Loucy (cell line): ENCODE data around the gene KLHL17.

ENCODE experiments used
- H2AFZ ChIP-seq: fragments of 200-600 bp; sonication (generic); 2 replicates; pipeline ENCODE4 v1.6.0; 2016; ENCODE audit warnings: antibody characterized with exemption, mild to moderate bottlenecking, low read length, moderate library complexity
- H3F3A ChIP-seq: fragments of 200-600 bp; 2 replicates; pipeline ENCODE4 v1.6.0; 2016; ENCODE audit warnings: antibody characterized with exemption, low read depth, mild to moderate bottlenecking
- H3K27me3 ChIP-seq: fragments of 200-600 bp; sonication (generic); 2 replicates; pipeline ENCODE4 v1.6.1; 2014; ENCODE audit warnings: low read length, mild to moderate bottlenecking; ENCODE audit not compliant: insufficient read depth, poor library complexity, severe bottlenecking
- H3K36me3 ChIP-seq: fragments of 200-600 bp; sonication (generic); 2 replicates; pipeline ENCODE4 v1.6.1; 2016; ENCODE audit warnings: low read length; ENCODE audit not compliant: insufficient read depth
- H3K4me1 ChIP-seq: fragments of 200-600 bp; sonication (generic); 2 replicates; pipeline ENCODE4 v1.5.1; 2014; ENCODE audit warnings: low read length, mild to moderate bottlenecking; ENCODE audit not compliant: insufficient read depth, poor library complexity, severe bottlenecking
- H3K4me2 ChIP-seq: fragments of 200-600 bp; sonication (generic); 2 replicates; pipeline ENCODE4 v1.6.0; 2014; ENCODE audit warnings: antibody characterized with exemption, low read length, low read depth, mild to moderate bottlenecking; ENCODE audit not compliant: poor library complexity, severe bottlenecking
- H3K4me3 ChIP-seq: fragments of 200-600 bp; sonication (generic); 2 replicates; pipeline ENCODE4 v1.5.1; 2014; ENCODE audit warnings: low read length, mild to moderate bottlenecking, mixed read lengths; ENCODE audit not compliant: poor library complexity, severe bottlenecking
- H3K79me2 ChIP-seq: fragments of 200-600 bp; sonication (generic); 2 replicates; pipeline ENCODE4 v1.6.1; 2014; ENCODE audit warnings: low read length; ENCODE audit not compliant: insufficient read depth
- H3K9ac ChIP-seq: fragments of 200-600 bp; sonication (generic); 2 replicates; pipeline ENCODE4 v1.6.0; 2014; ENCODE audit warnings: mild to moderate bottlenecking, low read depth, low read length, moderate library complexity; ENCODE audit not compliant: poor library complexity, severe bottlenecking
- H3K9me2 ChIP-seq: fragments of 200-600 bp; sonication (generic); replicated peaks from 2 replicates; pipeline ENCODE4 v1.6.1; 2016; ENCODE audit warnings: low read depth, low read length, mixed read lengths
- H3K9me3 ChIP-seq: fragments of 200-600 bp; sonication (generic); 2 replicates; pipeline ENCODE4 v1.6.1; 2014; ENCODE audit warnings: mild to moderate bottlenecking, antibody characterized with exemption, low read length, low read depth; ENCODE audit not compliant: insufficient read depth
- H4K20me1 ChIP-seq: fragments of 200-600 bp; sonication (generic); 2 replicates; pipeline ENCODE4 v1.6.0; 2014; ENCODE audit warnings: antibody characterized with exemption, low read length, mild to moderate bottlenecking; ENCODE audit not compliant: insufficient read depth, poor library complexity, severe bottlenecking
- CTCF ChIP-seq: fragments of 200-600 bp; sonication (generic); conservative IDR thresholded peaks from 2 replicates; pipeline ENCODE4 v1.5.1; 2014; ENCODE audit warnings: mild to moderate bottlenecking, antibody characterized with exemption, low read length
- EZH2phosphoT487 ChIP-seq: fragments of 200-600 bp; IDR thresholded peaks from 2 replicates; pipeline ENCODE4 v1.6.1; 2018; ENCODE audit warnings: antibody characterized with exemption, mild to moderate bottlenecking, moderate library complexity, borderline replicate concordance

Gene KLHL17

GRCh38 chr1:959731-960362, 537 bp upstream of the KLHL17 start:
- Histone ChIP-seq H3K4me3 (peak overlapping the region; percentile 100), H3K9me2 (no peaks in the 10 kb centered on the region), H3K27me3 (no peaks in the 10 kb centered on the region), H3K4me2 (peak overlapping the region; percentile 98), H4K20me1 (peaks cover 14% of the 10 kb centered on the region), H3K36me3 (peaks cover 13% of the 10 kb centered on the region; the same call in 1 of the 2 replicates), H3K4me1 (peaks cover 15% of the 10 kb centered on the region), H3K9me3 (no peaks in the 10 kb centered on the region), H3K9ac (peak overlapping the region; percentile 97), H3F3A (no peaks in the 10 kb centered on the region), H3K79me2 (peaks cover 29% of the 10 kb centered on the region), H2AFZ (peak overlapping the region; percentile 87)
- no peak for TF ChIP-seq EZH2phosphoT487
- TF ChIP-seq CTCF, result no peak

- no peaks in the 10 kb centered on the region for H3K9me3 ChIP-seq
- peaks cover 29% of the 10 kb centered on the region for H3K79me2 ChIP-seq
- H3K4me2 ChIP-seq, result peak overlapping the region; percentile 98
- H3K9me2 ChIP-seq, result no peaks in the 10 kb centered on the region
- H3K4me3 ChIP-seq, result peak overlapping the region; percentile 100
- peaks cover 15% of the 10 kb centered on the region for H3K4me1 ChIP-seq
- H3F3A ChIP-seq, result no peaks in the 10 kb centered on the region
- TF ChIP-seq CTCF, result no peak
- no peak for TF ChIP-seq EZH2phosphoT487
- H3K36me3 ChIP-seq, result no peaks in the 10 kb centered on the region; the same call in 1 of the 2 replicates
- H3K9ac ChIP-seq, result no peak overlapping the region
- peaks cover 14% of the 10 kb centered on the region for H4K20me1 ChIP-seq
- H2AFZ ChIP-seq, result peak overlapping the region; percentile 67; the same call in 1 of the 2 replicates
- no peaks in the 10 kb centered on the region for H3K27me3 ChIP-seq
Measured at GRCh38 chr1:961132-961669, 817 bp downstream of the KLHL17 start.

DNA sequence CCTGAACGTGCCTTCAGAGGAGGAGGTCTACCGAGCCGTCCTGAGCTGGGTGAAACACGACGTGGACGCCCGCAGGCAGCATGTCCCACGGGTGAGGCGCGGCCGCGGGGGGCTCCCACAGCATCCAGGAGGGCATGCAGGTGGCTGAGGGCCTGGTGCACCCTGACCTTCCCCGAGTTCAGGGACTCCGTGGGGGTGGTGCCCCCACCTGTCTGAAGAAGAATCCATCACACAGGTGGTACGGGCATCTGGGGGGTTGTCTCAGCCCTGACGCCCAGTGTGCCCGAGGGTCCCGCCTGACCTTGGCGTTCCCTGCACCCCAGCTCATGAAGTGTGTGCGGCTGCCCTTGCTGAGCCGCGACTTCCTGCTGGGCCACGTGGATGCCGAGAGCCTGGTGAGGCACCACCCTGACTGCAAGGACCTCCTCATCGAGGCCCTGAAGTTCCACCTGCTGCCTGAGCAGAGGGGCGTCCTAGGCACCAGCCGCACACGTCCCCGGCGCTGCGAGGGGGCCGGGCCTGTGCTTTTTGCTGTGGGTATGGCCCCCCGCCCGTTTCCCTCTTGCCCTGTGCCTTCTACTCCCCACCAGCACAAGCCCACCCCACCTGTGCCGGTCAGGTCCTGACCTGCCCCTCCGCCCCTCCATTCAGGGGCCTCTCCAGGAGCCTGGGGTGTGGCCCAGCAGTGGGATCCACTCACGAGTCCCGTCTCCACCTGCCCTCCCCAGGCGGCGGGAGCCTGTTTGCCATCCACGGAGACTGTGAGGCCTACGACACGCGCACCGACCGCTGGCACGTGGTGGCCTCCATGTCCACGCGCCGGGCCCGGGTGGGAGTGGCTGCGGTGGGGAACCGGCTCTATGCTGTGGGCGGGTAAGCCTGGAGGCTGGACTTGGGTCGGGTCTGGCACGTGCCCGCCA, 2.3 kb downstream of the KLHL17 start:
- H3K4me3 ChIP-seq, result no peak overlapping the region
- peaks cover 11% of the 10 kb centered on the region for H4K20me1 ChIP-seq
- no peak overlapping the region for H3K9ac ChIP-seq
- H3K9me3 ChIP-seq, result no peaks in the 10 kb centered on the region
- no peaks in the 10 kb centered on the region for H3K36me3 ChIP-seq
- H3K4me1 ChIP-seq, result peaks cover 25% of the 10 kb centered on the region
- no peak overlapping the region for H2AFZ ChIP-seq
- no peaks in the 10 kb centered on the region for H3K27me3 ChIP-seq
- peaks cover 14% of the 10 kb centered on the region for H3K79me2 ChIP-seq
- H3K9me2 ChIP-seq, result no peaks in the 10 kb centered on the region
- TF ChIP-seq EZH2phosphoT487 (no peak), CTCF (no peak)
- no peak overlapping the region for H3K4me2 ChIP-seq
- no peaks in the 10 kb centered on the region for H3F3A ChIP-seq
